Daoy (cell line): ENCODE measurements around the gene ARHGAP8. TPM values are rescaled to one million over a fixed set of nuclear protein-coding genes. Genes with fewer than 3 reads are reported as not detected.

ENCODE experiments used
- DNase-seq: peaks from one replicate; pipeline ENCODE4 v3.0.0-alpha.2; 2015; ENCODE audit warnings: low read depth
- total RNA-seq: library from RNA; depleted of rRNA; stranded (reverse); fragments of >200 nt; shearing (Covaris generic); gene quantifications from 2 replicates; pipeline ENCODE4 v1.2.3, GENCODE V29; 2014

ARHGAP8 gene
- total RNA-seq, 1 experiment from 2014 or later, result 4.6 TPM

DNA sequence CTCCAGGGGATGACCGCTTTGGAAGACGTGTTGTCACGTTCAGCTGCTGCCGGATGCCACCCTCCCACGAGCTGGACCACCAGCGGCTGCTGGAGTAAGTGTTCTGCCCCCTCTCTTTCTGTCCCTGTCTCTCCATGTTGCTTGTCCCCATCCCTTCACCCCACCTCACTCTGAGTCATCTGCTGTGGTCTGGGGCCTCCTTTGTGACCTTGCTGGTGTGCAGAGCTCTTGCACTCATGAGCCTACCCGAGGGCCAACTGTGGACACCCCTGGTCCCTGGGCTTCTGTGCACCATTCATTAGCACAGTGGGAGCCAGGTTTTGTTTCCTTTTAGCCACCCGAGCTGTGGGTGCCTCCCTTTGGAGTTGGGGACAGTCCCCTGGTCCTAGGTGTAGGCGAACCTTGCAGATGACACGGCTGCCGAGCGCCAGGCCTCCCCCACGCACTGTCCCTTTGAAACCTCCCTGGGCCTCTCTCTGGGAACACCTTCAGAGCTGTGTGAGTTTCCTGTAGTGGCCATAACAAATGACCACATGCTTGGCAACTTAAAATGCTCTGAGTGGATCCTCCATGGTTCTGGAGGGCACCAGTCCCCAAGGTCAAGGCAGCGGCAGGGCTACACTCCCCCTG is 49.8 kb downstream of the ARHGAP8 start:
- peak; percentile 36 for DNase-seq

- DNase-seq, result no peak
Measured at GRCh38 chr22:44802956-44803355, 50.6 kb downstream of the ARHGAP8 start.

DNA sequence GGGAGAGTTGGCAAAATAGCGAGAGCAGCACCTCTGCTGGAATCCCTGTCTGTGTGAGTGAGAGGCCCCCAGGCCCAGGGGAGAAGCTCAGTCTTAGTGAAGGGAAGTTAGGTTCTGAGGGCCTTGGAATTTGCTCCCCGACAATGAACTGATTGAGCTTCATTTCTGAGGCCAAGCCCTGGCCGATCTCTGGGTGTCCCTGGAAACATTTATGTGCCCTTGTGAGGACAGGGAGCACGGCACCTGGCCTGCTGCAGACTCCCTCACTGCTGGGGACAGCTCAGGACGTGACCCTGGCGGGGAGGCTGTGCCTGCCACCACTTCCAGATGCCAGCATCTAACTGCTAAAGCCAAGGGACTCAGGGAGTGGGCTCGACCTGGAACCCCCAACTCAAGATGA is 52.0 kb downstream of the ARHGAP8 start:
- DNase-seq, result no peak

DNA sequence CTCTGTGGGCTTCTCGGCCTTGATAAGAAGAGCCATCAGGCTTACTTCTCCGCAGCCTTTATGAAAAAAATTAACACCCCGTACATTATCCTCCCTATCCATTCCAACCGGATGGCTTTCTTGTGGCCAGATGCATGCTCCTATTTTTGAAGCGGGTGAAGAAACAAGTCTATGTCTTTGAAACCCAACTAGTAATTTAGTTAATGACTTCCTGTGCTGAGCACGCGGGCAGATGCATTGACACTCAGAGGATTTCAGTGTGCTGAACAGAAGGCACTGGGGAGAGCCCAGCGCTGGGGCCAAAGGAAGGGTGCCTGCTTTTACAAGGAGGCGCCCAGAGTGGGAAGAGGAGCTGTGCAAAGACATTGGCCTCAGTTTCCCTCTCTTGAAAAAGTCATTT is 53.3 kb downstream of the ARHGAP8 start:
- DNase-seq, result no peak

DNA sequence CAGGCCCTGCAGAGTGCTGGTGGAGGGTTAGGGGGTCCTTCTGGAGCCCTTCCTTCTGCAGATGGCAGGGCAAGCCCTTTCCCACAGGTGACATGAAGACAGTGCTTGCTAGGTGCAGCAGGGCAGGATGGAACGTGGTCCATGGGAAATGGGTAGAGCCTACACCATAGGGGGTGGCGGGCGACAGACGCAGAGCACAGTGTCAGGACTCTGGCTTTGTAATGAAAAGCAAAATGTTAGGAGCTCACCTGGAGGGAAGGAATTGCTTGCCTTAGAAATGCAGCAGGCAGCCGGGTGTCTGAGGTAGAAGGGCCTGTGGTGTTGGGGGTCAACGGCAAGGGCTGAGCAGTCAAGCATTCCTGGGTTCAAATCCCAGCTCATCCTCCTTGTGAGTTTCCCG is 54.9 kb downstream of the ARHGAP8 start:
- no peak for DNase-seq

GRCh38 chr22:44807915-44808690 is 55.7 kb downstream of the ARHGAP8 start:
- DNase-seq, result peak; percentile 48

GRCh38 chr22:44809456-44809855 is 57.1 kb downstream of the ARHGAP8 start:
- DNase-seq, result no peak

- no peak for DNase-seq
Measured at GRCh38 chr22:44811141-44811540, 58.8 kb downstream of the ARHGAP8 start.

- no peak for DNase-seq
Measured at GRCh38 chr22:44813416-44813815, 61.0 kb downstream of the ARHGAP8 start.

DNA sequence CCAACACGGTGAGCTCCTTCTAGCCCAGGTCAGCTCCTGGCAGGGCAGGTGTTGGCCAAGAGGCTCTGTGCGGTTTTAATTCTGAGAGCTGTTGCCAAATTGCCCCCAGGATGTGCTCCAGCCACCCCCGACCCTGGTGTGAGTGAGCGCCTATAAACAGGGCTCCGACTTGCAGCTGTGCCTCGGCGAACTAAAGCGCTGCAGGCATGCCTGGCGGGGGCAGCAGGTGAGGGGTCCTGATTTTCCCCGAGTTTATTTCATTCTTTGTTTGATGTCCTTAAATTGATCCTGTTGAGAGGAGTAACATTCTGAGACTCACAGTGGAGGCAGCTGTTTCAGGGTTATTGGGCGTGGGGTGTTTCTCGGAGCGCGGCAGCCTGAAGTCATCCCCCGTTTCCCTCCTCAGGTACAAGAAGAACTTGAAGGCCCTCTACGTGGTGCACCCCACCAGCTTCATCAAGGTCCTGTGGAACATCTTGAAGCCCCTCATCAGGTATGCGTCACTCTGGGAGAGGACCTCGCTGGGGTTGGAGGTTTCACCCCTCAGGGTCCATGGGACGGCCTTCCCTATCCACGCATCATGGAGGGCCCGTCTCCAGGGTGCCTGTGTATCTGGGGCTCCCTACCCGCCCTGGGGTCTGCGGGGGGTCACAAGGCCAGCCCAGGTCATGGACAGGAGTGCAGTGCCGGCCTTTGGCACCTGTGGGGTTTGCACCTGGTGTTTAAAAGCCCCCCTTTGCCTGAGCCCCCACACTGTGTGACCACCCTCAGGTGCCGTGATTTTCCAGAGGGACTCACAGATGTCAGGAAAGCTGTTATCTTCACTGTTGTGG is 62.1 kb downstream of the ARHGAP8 start:
- DNase-seq, result no peak

DNA sequence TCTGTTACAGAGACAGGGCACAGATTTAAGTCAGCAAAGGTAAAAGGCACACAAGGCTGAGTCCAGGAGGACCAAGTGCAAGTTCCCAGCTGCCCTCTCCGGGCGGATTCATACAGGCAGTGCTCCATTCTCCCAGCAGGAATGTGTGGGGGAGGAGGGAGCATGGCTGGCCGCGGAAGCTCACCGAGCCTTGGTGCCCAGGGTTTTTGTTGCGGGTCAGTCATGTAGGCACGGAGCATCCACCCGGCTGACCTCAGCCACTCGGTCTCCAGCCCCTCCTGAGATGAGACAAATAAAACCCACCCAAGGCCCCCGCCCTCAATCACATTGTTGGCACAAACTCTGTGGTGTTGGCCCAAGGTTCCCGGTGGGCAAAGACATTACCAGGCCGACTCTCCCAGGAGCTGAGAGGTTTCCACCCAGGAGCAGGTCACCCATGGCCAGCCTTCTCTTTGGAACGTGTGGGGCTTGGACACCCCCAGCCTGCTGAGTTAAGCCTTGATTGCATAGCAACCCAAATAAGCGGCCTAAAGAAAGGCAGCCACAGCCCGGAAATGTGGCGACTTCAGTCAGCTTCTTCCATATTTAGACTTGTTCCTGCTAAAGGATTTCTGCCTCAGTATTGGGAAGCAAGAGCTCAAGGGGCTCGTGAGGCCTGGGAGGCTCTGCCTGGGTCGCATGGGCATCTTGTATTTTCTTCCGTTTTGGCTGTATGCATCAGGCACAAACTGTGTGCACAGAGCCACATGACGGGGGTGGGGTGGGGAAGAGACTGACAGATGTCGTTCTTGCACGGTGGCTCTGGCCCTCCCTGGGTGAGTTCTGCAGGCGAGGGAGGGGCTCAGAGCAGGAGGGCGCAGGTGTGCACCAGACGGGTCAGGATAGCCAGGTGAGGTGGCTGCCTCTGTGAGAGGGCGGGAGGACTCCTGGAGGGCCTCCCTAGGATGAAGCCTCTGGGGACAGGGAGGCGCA is 63.0 kb downstream of the ARHGAP8 start:
- peak; percentile 28 for DNase-seq

- DNase-seq, result no peak
Measured at GRCh38 chr22:44816141-44816540, 63.8 kb downstream of the ARHGAP8 start.

- no peak for DNase-seq
Measured at GRCh38 chr22:44818727-44819126, 66.4 kb downstream of the ARHGAP8 start.

DNA sequence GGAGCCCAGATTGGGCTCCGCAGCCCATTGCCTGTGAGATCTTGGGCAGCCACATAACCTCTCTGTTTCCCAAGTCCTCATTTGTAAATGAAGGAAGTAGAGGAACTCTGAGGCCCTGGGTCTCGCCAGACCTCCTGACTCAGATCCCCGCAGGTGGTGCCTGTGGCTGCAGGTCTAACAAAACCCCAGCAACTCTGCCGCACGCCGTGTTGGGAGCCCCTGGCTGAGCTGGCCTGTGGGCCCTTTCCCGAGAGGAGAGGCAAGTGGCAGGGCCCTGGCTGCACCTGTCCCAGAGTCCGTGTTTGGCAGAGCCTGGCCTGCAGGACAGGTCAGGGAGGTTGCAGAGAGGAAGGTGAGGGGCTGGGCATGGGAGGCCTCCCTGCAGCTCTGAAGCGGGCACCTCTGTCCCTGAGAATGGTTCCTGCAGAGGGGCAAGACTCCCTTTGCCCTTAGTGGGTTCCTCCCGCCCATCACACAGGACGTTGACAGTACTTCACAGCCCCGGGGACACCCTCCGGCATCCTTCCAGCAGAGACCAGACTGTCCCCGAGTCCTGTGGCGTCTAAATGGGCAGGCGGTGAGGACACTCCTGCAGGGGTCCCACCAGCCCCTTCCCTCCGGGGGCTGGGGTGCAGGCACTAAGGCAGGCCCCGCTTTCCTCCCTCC is 67.7 kb downstream of the ARHGAP8 start:
- DNase-seq, result no peak

- DNase-seq, result no peak
Measured at GRCh38 chr22:44821741-44822475, 69.5 kb downstream of the ARHGAP8 start.

DNA sequence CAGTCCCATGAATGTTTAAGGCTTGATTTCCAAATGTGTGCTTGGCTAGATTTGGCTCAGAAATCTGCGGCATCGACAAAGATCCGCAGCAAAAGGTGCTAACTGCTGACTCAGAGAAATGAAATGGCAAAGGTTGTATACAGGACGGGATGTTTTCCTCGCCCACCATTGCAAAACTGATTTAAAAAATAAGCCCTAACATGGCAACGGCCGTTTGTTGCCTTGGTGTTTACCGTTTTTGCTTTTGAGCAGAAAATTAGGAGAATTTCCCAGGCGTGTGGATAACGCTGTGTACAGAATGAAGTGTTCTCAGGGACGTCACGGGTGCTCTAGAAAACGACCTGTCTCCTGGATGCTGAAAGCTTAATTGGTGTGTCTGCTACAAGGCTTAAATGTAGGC is 70.2 kb downstream of the ARHGAP8 start:
- DNase-seq, result no peak

- no peak for DNase-seq
Measured at GRCh38 chr22:44823396-44823795, 71.0 kb downstream of the ARHGAP8 start.

DNA sequence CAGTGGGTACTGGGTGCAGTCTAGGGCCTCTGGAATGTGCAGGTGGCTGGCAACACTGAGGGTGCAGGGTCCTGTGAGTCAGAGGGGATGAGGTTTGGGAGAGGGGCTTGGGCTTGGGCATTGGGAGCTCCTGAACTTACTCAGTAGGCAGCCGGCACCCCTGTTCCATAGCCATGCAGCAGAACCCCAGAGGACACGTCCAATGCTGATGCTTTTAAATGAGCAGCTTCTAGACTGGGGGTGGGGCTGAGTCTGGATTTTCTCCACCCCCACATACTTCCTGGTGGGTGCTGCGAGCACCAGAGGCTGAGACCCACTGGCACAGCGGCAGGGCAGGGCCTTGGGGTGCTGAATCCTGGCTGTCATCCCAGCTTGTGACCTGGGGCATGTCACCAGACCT is 71.4 kb downstream of the ARHGAP8 start:
- no peak for DNase-seq

GRCh38 chr22:44824271-44824670 is 71.9 kb downstream of the ARHGAP8 start:
- no peak for DNase-seq
